K562 (cell line): ENCODE data around the gene RYR1. TPM values are rescaled to one million over a fixed set of nuclear protein-coding genes. Genes with fewer than 3 reads are reported as not detected.

ENCODE experiments used
- CBFA2T2 ChIP-seq: fragments of 450-650 bp; conservative IDR thresholded peaks from 2 replicates; pipeline ENCODE4 v1.6.1; 2017; ENCODE audit warnings: mild to moderate bottlenecking
- GABPA ChIP-seq: fragments of 200-800 bp; sonication (Bioruptor generic); conservative IDR thresholded peaks from 2 replicates; pipeline ENCODE4 v1.6.1; 2016; ENCODE audit warnings: low read depth, missing genetic modification characterization, missing compliant biosample characterization
- IFI16 ChIP-seq: fragments of 250-450 bp; sonication (Bioruptor Pico); IDR thresholded peaks from 2 replicates; pipeline ENCODE4 v2.1.2; 2022; ENCODE audit warnings: mild to moderate bottlenecking, inconsistent platforms
- KLF1 ChIP-seq: fragments of 450-650 bp; IDR thresholded peaks from 2 replicates; pipeline ENCODE4 v1.6.1; 2016; ENCODE audit warnings: missing genetic modification characterization, missing compliant biosample characterization
- MCM2 ChIP-seq: fragments of 450-650 bp; IDR thresholded peaks from 2 replicates; pipeline ENCODE4 v1.6.1; 2017; ENCODE audit warnings: low read depth, mild to moderate bottlenecking
- MEF2D ChIP-seq: conservative IDR thresholded peaks from 2 replicates; pipeline ENCODE4 v1.6.1; 2016; ENCODE audit warnings: low read depth, missing genetic modification characterization, missing compliant biosample characterization
- MTA1 ChIP-seq: fragments of 450-650 bp; IDR thresholded peaks from 2 replicates; pipeline ENCODE4 v1.6.1; 2017; ENCODE audit warnings: borderline replicate concordance
- RBM17 ChIP-seq: fragments of 200-400 bp; formaldehyde crosslinking; IDR thresholded peaks from 2 replicates; pipeline ENCODE4 v1.6.1; 2017; ENCODE audit warnings: low read depth, mild to moderate bottlenecking, low read length, borderline replicate concordance
- SIN3B ChIP-seq: fragments of 450-650 bp; IDR thresholded peaks from 2 replicates; pipeline ENCODE4 v1.6.1; 2017; ENCODE audit warnings: low read depth, mild to moderate bottlenecking, moderate library complexity
- SNIP1 ChIP-seq: fragments of 450-650 bp; IDR thresholded peaks from 2 replicates; pipeline ENCODE4 v1.7.1; 2017; ENCODE audit warnings: low read depth, mild to moderate bottlenecking
- SRSF3 ChIP-seq: fragments of 200-400 bp; formaldehyde crosslinking; IDR thresholded peaks from 2 replicates; pipeline ENCODE4 v1.6.1; 2016; ENCODE audit warnings: mild to moderate bottlenecking, low read length, moderate library complexity; ENCODE audit not compliant: insufficient read depth
- TFAM ChIP-seq: fragments of 250-450 bp; sonication (Bioruptor Pico); conservative IDR thresholded peaks from 2 replicates; pipeline ENCODE4 v1.5.0; 2021; ENCODE audit warnings: mild to moderate bottlenecking, moderate library complexity
- ZBTB40 ChIP-seq, 2 experiments: fragments of 450-650 bp in 1 of 2; sonication (generic) in 1 of 2; formaldehyde crosslinking in 1 of 2; IDR thresholded peaks; 2 replicates each; pipeline versions ENCODE4 v1.7.1 to v1.9.0; 2016 to 2022; ENCODE audit warnings: inconsistent platforms in 1 of 2, mild to moderate bottlenecking in 1 of 2, missing genetic modification reagents in 1 of 2
- ZNF184 ChIP-seq: sonication (generic); formaldehyde crosslinking; IDR thresholded peaks from 2 replicates; pipeline ENCODE4 v1.5.0; 2020; ENCODE audit warnings: missing genetic modification reagents
- ZNF444 ChIP-seq: fragments of 250-450 bp; sonication (Bioruptor Pico); IDR thresholded peaks from 2 replicates; pipeline ENCODE4 v1.4.0; 2020; ENCODE audit warnings: mild to moderate bottlenecking, moderate library complexity
- polyA plus RNA-seq, 8 experiments: library from polyadenylated mRNA; depleted of rRNA in 4 of 8; stranded (reverse) in 5 of 8; unstranded in 3 of 8; fragments of >200 nt; fragmentation: Nextera tagmentation in 2 of 8; fragmentation: Illumina TruSeq in 1 of 8; extraction: Ambion mirVana in 2 of 8; extraction: Trizol in 1 of 8; gene quantifications; 2 replicates each; pipeline versions ENCODE4 v1.2.1 to v1.2.3, GENCODE V29; 2011 to 2014; ENCODE audit warnings: inconsistent platforms in 1 of 8, missing spikeins in 1 of 8
- total RNA-seq, 7 experiments: library from RNA; depleted of rRNA in 6 of 7; stranded (reverse); fragments of >200 nt in 6 of 7; fragmentation: Illumina TruSeq in 2 of 7; extraction: Trizol in 2 of 7; gene quantifications; 2 replicates each; pipeline versions ENCODE4 v1.2.1 to v1.2.3, GENCODE V29; 2011 to 2021; ENCODE audit warnings: low replicate concordance in 1 of 7
- TF ChIP-seq, protein P1 (sequence below): fragments of 450-650 bp; IDR thresholded peaks from 2 replicates; pipeline ENCODE4 v1.6.1; 2017; ENCODE audit warnings: antibody characterized with exemption

Gene RYR1
- total and polyA plus RNA-seq, 9 of the 15 experiments (the other 6 are each of a cell fraction or from before 2014, with no cell fraction given), result 0.11 to 7.4 (median 3.7) TPM

DNA sequence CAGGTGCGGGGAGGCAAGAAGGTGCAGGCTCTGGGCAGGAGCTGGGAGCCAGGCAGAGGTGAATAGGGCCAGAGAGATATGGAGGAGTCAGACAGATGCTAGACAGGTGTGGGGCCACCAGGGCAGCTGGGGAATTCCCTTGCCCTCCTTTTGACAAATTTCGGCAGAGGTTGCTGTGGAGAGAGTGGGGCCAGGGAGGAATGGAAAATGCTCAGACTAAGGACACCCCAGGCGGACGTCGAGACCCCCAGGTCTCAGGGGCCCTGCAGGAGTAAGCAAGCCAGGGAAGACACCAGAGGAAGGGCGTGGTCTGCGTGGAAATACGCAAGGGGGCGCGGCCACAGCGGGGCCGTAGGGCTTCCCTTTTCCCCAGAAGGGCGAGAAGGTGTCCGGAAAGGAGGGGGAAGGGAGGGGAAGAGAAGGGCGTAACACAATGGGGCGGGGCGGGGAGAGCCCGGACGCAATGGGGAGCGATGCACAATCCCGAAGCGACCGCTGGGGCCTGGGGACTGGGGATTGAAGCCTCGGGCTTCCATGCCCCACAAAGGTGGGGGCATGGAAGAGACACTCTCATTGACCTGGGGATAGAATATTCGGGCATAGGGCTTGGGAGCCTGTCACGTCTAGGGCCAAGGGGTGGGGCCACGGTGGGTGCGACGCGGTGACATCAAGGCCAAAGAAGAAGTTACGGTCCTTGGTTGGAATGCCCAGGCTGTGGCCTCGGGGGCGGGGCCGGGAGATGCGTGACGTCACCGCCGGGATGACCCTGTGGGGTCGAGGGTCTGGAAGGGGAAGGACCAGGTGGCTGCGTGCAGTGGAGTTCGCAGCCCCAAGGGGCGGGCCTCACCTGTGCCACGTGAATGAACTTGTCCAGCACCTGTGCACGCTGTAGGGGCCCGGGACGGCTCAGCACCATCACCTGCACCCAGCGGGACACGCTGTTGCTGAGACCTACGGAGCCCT is 15.7 kb upstream of the RYR1 start (continued):
- TF ChIP-seq ZBTB40 (IDR thresholded peaks at IDR 0.05), result peak; percentile 78
- no peak for TF ChIP-seq ZBTB40 (CRISPR knock-in tag; IDR thresholded peaks at IDR 0.05)
- peak; percentile 47; the same call in 1 of the 2 replicates for TF ChIP-seq KLF1
- TF ChIP-seq MEF2D (tag), result no peak
- TF ChIP-seq TFAM (CRISPR knock-in tag), result no peak
- TF ChIP-seq SRSF3, result no peak
- TF ChIP-seq RBM17, result no peak
- TF ChIP-seq ZNF184 (CRISPR knock-in tag), result no peak
- no peak for TF ChIP-seq MCM2
- no peak for TF ChIP-seq CBFA2T2
- TF ChIP-seq SIN3B, result no peak
- no peak for TF ChIP-seq ZNF444 (CRISPR knock-in tag)
- TF ChIP-seq, protein P1, sequence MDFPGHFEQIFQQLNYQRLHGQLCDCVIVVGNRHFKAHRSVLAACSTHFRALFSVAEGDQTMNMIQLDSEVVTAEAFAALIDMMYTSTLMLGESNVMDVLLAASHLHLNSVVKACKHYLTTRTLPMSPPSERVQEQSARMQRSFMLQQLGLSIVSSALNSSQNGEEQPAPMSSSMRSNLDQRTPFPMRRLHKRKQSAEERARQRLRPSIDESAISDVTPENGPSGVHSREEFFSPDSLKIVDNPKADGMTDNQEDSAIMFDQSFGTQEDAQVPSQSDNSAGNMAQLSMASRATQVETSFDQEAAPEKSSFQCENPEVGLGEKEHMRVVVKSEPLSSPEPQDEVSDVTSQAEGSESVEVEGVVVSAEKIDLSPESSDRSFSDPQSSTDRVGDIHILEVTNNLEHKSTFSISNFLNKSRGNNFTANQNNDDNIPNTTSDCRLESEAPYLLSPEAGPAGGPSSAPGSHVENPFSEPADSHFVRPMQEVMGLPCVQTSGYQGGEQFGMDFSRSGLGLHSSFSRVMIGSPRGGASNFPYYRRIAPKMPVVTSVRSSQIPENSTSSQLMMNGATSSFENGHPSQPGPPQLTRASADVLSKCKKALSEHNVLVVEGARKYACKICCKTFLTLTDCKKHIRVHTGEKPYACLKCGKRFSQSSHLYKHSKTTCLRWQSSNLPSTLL, result peak; percentile 93
- TF ChIP-seq MTA1, result peak; percentile 76; the same call in 1 of the 2 replicates
- TF ChIP-seq SNIP1, result no peak
- TF ChIP-seq IFI16, result no peak
- peak; percentile 69 for TF ChIP-seq GABPA
